Gastroesophageal sphincter (tissue), 3 donors: ENCODE data around the gene P2RX4.

ENCODE experiments used
- EP300 ChIP-seq: sonication (generic); formaldehyde crosslinking; IDR thresholded peaks from one replicate; pipeline ENCODE4 v1.6.1; 2017; ENCODE audit warnings: antibody characterized with exemption, mild to moderate bottlenecking
- POLR2A ChIP-seq, 2 donors: fragments of 450-650 bp; IDR thresholded peaks; one replicate each; pipeline ENCODE4 v1.6.1; 2017; ENCODE audit warnings: antibody characterized with exemption in 2 of 2, mild to moderate bottlenecking in 2 of 2, moderate library complexity in 1 of 2
- TF ChIP-seq, protein P1 (sequence below), 4 experiments: fragments of 200-600 bp in 2 of 4; fragments of 450-650 bp in 2 of 4; sonication (generic) in 1 of 4; IDR thresholded peaks; one replicate each; pipeline ENCODE4 v1.5.1; 2017 to 2019; ENCODE audit warnings: antibody characterized with exemption in 4 of 4, mild to moderate bottlenecking in 2 of 4, moderate library complexity in 2 of 4

DNA sequence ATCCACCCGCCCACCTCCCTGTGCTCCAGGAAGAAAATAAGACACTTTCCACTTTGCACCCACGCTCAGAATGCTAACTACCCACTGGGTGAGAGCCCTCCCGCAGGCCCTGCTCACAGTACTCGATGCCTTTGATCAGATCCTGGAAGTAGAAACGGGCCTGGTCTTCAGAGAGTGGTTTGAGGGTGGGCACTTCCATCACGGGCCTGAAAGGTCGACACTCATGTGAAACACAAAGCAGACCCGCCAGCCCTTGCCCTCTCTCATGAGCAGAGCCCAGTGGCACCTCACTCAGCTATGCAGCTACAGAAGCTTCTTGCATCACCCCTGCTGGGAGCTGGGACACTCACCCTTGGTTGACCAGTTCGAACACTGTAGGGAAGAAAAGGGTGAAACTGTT, 45.5 kb downstream of the P2RX4 start:
- TF ChIP-seq, protein P1, sequence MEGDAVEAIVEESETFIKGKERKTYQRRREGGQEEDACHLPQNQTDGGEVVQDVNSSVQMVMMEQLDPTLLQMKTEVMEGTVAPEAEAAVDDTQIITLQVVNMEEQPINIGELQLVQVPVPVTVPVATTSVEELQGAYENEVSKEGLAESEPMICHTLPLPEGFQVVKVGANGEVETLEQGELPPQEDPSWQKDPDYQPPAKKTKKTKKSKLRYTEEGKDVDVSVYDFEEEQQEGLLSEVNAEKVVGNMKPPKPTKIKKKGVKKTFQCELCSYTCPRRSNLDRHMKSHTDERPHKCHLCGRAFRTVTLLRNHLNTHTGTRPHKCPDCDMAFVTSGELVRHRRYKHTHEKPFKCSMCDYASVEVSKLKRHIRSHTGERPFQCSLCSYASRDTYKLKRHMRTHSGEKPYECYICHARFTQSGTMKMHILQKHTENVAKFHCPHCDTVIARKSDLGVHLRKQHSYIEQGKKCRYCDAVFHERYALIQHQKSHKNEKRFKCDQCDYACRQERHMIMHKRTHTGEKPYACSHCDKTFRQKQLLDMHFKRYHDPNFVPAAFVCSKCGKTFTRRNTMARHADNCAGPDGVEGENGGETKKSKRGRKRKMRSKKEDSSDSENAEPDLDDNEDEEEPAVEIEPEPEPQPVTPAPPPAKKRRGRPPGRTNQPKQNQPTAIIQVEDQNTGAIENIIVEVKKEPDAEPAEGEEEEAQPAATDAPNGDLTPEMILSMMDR (IDR thresholded peaks at IDR 0.05): no peak
- TF ChIP-seq POLR2A (IDR thresholded peaks at IDR 0.05) (no peak), EP300 (no peak)
